Germinal center (tissue), 1 donor: ENCODE measurements around the gene NR2F6.
"Not testable (repeated sequence)": the region's sequence is repeated elsewhere in the genome, so short reads cannot be mapped to it uniquely, and the experiment has no call there.

Source experiments
- DNase-seq: peaks from one replicate; pipeline ENCODE4 v3.0.0; 2012; ENCODE audit warnings: mixed read lengths, low spot score

Gene NR2F6

DNA sequence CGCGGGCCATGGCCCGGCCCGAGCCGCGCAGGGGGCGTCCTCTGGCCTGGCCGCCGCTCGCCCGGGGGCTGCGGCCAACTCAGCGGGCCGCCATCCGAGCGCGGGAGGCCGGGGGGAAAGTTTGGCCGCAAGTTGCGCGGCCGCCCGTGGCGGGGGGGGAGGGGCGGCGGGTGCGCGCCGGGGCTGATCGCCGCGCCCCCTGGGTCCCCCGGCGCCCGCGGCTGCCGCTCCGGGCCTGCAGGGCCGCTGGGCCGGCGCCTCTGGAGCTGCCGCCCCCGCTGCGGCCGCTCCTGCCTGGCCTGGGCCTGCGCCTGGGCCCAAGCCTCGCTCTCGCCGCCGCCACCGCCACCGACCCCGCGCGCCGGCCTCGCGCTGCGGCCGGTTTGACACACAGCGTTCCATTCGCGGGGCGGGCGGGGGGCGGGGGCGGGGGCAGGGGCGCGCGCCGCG, at the start of gene NR2F6:
TSS of gene NR2F6 (minus strand) at position 385 of the 450 bp plus-strand sequence. CDS start 699 bp downstream, outside the sequence.
- peak; percentile 65 for DNase-seq

- DNase-seq = peak; percentile 73
Observed at GRCh38 chr19:17294051-17294891, 48.6 kb upstream of the NR2F6 start.

DNA sequence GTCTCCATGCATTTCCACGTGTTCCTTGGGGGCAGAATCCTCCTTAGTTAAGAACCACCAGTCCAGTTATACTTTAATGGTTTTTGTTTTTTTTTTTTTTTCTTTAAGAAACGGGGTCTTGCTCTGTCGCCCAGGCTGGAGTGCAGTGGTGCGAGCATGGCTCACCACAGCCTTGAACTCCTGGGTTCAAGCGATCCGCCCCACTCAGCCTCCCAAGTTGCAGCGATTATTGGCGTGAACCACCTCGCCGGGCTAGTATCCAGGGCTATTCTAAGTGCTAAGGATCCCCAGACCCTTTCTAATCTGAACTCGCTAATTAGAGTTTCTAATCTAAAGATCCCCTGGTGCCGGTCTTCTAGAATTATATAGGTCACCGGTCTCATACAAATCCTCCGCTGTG, 47.9 kb upstream of the NR2F6 start:
- DNase-seq = no peak

GRCh38 chr19:17292301-17293074, 46.8 kb upstream of the NR2F6 start:
- peak; percentile 96 for DNase-seq

DNA sequence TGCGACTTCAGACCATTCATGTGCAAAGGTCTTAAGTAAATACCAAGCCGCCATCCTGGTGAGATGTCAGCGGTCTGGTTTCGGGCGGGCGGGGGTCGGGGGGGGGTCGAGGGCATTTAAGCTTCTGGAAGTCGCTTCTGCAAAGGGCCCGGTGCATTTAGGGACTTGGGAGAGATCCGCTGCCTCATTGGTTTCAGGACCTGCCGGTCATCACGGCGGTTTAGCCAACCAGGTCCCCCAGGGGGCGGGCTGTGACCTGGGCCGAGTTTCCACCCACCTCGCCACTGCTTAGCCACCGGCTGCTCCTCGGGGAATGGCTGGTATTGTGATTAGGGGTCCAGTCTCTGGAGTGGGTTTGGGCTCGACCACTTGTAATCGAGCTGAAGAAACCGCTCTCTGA, 43.8 kb upstream of the NR2F6 start:
- peak; percentile 91 for DNase-seq

- DNase-seq = no peak
Observed at GRCh38 chr19:17286752-17287151, 41.0 kb upstream of the NR2F6 start.

DNA sequence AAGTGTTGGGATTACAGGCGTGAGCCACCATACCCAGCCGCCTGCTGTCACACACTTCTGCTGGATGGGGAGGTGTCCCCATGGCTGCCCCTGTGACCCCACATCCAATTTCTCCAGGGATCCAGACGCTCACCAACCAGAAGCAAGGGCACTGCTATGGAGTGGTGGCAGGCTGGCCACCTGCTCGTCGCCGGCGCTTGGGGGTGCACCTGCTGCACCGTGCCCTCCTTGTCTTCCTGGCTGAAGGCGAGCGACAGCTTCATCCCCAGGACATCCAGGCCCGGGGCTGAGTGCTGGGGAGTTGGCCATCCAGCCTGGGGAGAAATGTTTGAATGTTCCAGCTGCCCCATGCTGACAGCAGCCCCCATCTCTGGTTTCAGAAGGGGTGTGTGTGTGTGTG, 40.5 kb upstream of the NR2F6 start:
- DNase-seq = no peak

DNA sequence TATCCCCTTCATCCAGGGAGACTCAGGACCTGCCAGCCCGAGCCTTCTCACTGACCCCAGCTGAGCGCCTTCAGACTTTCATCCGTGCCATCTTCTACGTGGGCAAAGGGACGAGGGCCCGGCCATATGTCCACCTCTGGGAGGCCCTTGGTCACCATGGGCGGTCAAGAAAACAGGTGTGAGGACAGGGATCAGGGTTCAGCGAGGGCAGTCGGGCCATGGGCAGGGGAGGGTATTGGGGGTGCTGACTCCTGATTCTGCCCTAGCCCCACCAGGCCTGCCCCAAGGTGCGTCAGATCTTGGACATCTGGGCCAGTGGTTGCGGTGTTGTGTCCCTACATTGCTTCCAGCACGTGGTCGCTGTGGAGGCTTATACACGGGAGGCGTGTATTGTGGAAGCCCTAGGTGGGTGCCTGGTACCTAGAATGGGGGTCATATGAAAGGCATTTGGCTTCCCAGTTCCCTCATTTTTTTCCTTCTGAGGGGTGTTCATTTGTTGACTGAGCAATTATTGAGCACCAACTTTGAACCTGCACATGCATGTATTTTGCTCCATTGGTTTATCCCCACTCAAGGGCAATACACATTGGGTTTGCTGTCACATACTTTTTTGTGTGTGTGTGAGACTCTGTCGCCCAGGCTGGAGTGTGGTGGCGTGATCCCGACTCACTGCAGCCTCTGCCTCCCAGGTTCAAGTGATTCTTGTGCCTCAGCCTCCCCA, 39.9 kb upstream of the NR2F6 start:
- DNase-seq = no peak

- no peak for DNase-seq
Observed at GRCh38 chr19:17283504-17283996, 37.8 kb upstream of the NR2F6 start.

- DNase-seq = peak; percentile 84
Observed at GRCh38 chr19:17282488-17283125, 36.9 kb upstream of the NR2F6 start.

DNA sequence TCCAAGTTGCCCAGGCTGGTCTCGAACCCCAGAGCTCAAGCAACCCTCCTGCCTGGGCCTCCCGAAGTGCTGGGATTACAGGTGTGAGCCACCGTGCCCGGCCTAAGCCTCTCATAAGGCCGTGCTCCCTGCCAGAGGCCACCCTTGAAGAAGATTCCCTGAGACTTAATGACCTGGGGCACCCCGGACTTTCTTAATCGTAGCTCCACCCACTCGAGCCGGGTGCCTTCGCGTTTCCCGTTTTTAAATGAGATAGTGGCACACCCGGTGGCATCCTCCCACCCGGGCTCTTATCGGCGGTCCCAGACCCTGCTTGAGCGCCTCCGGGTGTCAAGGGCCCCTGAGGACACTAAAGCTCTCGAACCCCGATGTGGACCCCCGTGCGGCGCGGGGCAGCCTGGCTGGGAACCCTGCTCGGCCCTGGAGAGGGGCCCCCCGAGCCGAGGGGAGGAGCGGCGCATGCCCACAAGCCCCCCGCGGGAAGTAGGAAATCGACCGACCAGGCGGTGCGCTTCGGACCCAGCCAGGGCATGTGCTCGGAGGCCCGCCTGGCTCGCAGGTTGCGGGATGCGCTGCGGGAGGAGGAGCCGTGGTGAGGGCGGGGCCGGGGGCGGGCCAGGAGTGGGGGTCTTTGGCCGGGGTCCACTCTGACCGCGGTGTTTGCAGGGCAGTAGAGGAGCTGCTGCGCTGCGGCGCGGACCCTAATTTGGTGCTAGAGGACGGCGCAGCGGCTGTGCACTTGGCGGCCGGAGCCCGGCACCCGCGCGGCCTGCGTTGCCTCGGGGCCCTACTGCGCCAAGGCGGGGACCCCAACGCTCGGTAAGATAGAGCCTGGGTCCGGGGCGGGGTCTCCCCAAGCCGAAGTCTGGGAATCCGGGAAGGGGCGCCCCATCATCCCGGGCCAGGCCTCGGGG, 35.9 kb upstream of the NR2F6 start, which contains the start of gene ANKLE1:
TSS of gene ANKLE1 (plus strand) at position 511 of the 914 bp plus-strand sequence. CDS start at position 531, 20 bp downstream.
- peak; percentile 84 for DNase-seq

- no peak for DNase-seq
Observed at GRCh38 chr19:17279436-17279835, 33.7 kb upstream of the NR2F6 start.

- DNase-seq = no peak
Observed at GRCh38 chr19:17275441-17276175, 29.9 kb upstream of the NR2F6 start.

- DNase-seq = not testable (repeated sequence)
Observed at GRCh38 chr19:17274892-17275291, 29.2 kb upstream of the NR2F6 start.

DNA sequence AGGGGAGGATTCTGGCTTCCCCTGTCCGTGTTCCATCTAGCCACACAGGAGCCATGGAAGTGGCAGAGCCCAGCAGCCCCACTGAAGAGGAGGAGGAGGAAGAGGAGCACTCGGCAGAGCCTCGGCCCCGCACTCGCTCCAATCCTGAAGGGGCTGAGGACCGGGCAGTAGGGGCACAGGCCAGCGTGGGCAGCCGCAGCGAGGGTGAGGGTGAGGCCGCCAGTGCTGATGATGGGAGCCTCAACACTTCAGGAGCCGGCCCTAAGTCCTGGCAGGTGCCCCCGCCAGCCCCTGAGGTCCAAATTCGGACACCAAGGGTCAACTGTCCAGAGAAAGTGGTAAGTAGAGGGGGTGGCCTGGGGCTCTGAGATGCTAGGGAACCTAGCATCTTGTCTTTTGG, 23.0 kb upstream of the NR2F6 start:
- no peak for DNase-seq

- DNase-seq = peak; percentile 99
Observed at GRCh38 chr19:17266975-17267788, 21.5 kb upstream of the NR2F6 start, which contains the start of gene BABAM1. TSS of gene BABAM1 (plus strand) at chr19:17267443. CDS start at chr19:17268807, 1,364 bp downstream.

DNA sequence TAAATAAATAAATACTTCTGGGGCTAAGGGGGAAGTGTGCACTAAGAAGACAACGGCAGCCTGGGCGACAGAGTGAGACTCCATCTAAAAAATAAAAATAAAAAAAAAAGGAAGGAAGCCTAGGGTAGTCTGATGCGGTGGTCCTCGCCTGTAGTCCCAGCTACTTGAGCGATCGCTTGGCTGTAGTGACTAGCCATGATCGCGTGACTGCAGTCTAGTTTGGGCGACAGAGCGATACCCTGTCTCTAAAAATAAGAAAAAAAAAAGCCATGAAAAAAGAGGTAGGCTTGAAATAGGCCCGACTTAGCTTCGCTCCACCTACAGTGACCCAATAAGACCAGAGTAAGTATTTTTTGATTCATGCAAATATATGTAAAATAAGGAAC, 20.9 kb upstream of the NR2F6 start:
- DNase-seq = no peak

GRCh38 chr19:17266026-17266425, 20.3 kb upstream of the NR2F6 start:
- no peak for DNase-seq

DNA sequence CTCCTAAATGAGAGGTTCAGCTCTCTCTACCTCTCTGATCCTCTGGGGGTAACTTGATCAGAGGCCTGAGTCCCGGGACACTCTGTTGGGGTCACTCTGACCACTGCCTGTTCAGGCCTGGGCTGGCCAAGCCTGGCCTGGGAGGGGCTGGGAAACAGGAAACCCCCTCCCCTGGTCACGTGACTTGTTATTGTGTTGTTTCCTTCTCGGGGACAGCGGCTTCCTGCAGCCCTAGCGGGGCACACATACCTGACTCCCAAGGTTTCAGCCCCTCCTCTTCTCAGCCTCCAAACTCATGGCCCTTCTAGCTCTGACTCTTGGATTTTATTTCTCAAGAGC, 18.9 kb upstream of the NR2F6 start, which contains the start of gene USHBP1:
TSS of gene USHBP1 (minus strand) at position 105 of the 339 bp plus-strand sequence. CDS start 446 bp downstream, outside the sequence.
- no peak for DNase-seq
